HepG2 (cell line): Measurements from ENCODE around the gene MAP2K3. TPM values are rescaled to one million over a fixed set of nuclear protein-coding genes. Genes with fewer than 3 reads are reported as not detected.
A peak's percentile ranks its signal among the peaks of the same experiment; 100 is the strongest.

Experiments
- BRCA1 ChIP-seq: sonication (generic); formaldehyde crosslinking; IDR thresholded peaks from 2 replicates; pipeline ENCODE4 v1.4.0; 2020; ENCODE audit warnings: missing genetic modification reagents
- CCAR2 ChIP-seq: fragments of 200-400 bp; formaldehyde crosslinking; optimal IDR thresholded peaks from 2 replicates; pipeline ENCODE3; 2018; ENCODE audit warnings: low read depth, mild to moderate bottlenecking, low read length, moderate library complexity
- CENPX ChIP-seq: sonication (generic); formaldehyde crosslinking; IDR thresholded peaks from 2 replicates; pipeline ENCODE4 v1.9.0; 2021; ENCODE audit warnings: mild to moderate bottlenecking, missing genetic modification reagents, moderate library complexity
- DNMT3B ChIP-seq: conservative IDR thresholded peaks from 2 replicates; pipeline ENCODE4 v1.6.1; 2016; ENCODE audit warnings: missing biosample characterization, control low read depth
- ERF ChIP-seq: IDR thresholded peaks from 2 replicates; pipeline ENCODE4 v1.6.1; 2018; ENCODE audit warnings: missing biosample characterization, missing genetic modification reagents
- KDM2A ChIP-seq: sonication (generic); formaldehyde crosslinking; IDR thresholded peaks from 2 replicates; pipeline ENCODE4 v1.4.0; 2020; ENCODE audit warnings: low read depth, missing genetic modification reagents, borderline replicate concordance
- KLF16 ChIP-seq, 2 experiments: sonication (generic) in 1 of 2; formaldehyde crosslinking in 1 of 2; IDR thresholded peaks; 2 replicates each; pipeline versions ENCODE4 v1.6.1 to v1.8.0; 2016 to 2023; ENCODE audit warnings: missing genetic modification reagents in 2 of 2, missing compliant biosample characterization in 1 of 2
- MYC ChIP-seq: sonication (generic); formaldehyde crosslinking; IDR thresholded peaks from 2 replicates; pipeline ENCODE4 v1.9.0; 2021; ENCODE audit warnings: missing genetic modification reagents, borderline replicate concordance
- RNF2 ChIP-seq: fragments of 450-650 bp; conservative IDR thresholded peaks from 2 replicates; pipeline ENCODE4 v1.6.1; 2016; ENCODE audit warnings: low read depth
- SKIL ChIP-seq: sonication (generic); formaldehyde crosslinking; IDR thresholded peaks from 2 replicates; pipeline ENCODE4 v1.8.0; 2022; ENCODE audit warnings: missing genetic modification reagents, mild to moderate bottlenecking, moderate library complexity, borderline replicate concordance
- TAF15 ChIP-seq: fragments of 200-400 bp; formaldehyde crosslinking; IDR thresholded peaks from one replicate; pipeline ENCODE4 v1.6.1; 2018; ENCODE audit warnings: mild to moderate bottlenecking, low read depth, low read length; ENCODE audit not compliant: poor library complexity, severe bottlenecking
- ZBTB4 ChIP-seq: sonication (generic); formaldehyde crosslinking; IDR thresholded peaks from 2 replicates; pipeline ENCODE4 v1.4.0; 2020; ENCODE audit warnings: missing genetic modification reagents, mild to moderate bottlenecking, borderline replicate concordance
- ZBTB44 ChIP-seq: sonication (generic); formaldehyde crosslinking; IDR thresholded peaks from 2 replicates; pipeline ENCODE4 v1.4.0; 2020; ENCODE audit warnings: missing genetic modification reagents
- ZNF10 ChIP-seq: sonication (generic); formaldehyde crosslinking; IDR thresholded peaks from 2 replicates; pipeline ENCODE4 v1.4.0; 2020; ENCODE audit warnings: mild to moderate bottlenecking, low read depth, missing genetic modification reagents, borderline replicate concordance
- ZNF546 ChIP-seq: sonication (generic); formaldehyde crosslinking; conservative IDR thresholded peaks from 2 replicates; pipeline ENCODE4 v1.8.1; 2023; ENCODE audit warnings: mild to moderate bottlenecking, missing genetic modification reagents
- ZNF577 ChIP-seq: sonication (generic); formaldehyde crosslinking; IDR thresholded peaks from 2 replicates; pipeline ENCODE4 v1.4.0; 2020; ENCODE audit warnings: mild to moderate bottlenecking, low read depth, missing genetic modification reagents, borderline replicate concordance
- ZNF687 ChIP-seq: sonication (generic); formaldehyde crosslinking; IDR thresholded peaks from 2 replicates; pipeline ENCODE4 v1.5.1; 2020; ENCODE audit warnings: mild to moderate bottlenecking, missing genetic modification reagents, moderate library complexity
- polyA plus RNA-seq, 8 experiments: library from polyadenylated mRNA; depleted of rRNA in 3 of 8; stranded (reverse) in 7 of 8; unstranded in 1 of 8; fragments of >200 nt; fragmentation: Illumina TruSeq in 4 of 8; extraction: Trizol in 4 of 8; gene quantifications; 2 replicates each; pipeline versions ENCODE4 v1.2.1 to v1.2.3, GENCODE V29; 2011 to 2016; ENCODE audit warnings: low read depth in 4 of 8, missing spikeins in 1 of 8, mixed read lengths in 1 of 8; ENCODE audit not compliant: insufficient read depth in 1 of 8
- total RNA-seq, 5 experiments: library from RNA; depleted of rRNA; stranded (reverse); fragments of >200 nt; fragmentation: Illumina TruSeq; extraction: Trizol; gene quantifications; 2 replicates each; pipeline ENCODE4 v1.2.3, GENCODE V29; 2016; ENCODE audit warnings: low read depth in 1 of 5

The MAP2K3 gene
- total and polyA plus RNA-seq, 2 of the 13 experiments (the other 11 are each of a cell fraction or from before 2014, with no cell fraction given), result 20.5 to 27.4 TPM

GRCh38 chr17:21287703-21288449 is 3.4 kb downstream of the MAP2K3 start (continued):
- no peak for TF ChIP-seq ZBTB4 (CRISPR knock-in tag)
- TF ChIP-seq ZNF546 (CRISPR knock-in tag), result no peak
- no peak for TF ChIP-seq ZNF577 (CRISPR knock-in tag)
- TF ChIP-seq CCAR2, result no peak
- no peak for TF ChIP-seq CENPX
- no peak for TF ChIP-seq ZNF10
- no peak for TF ChIP-seq RNF2
- TF ChIP-seq KLF16 (CRISPR knock-in tag; IDR thresholded peaks at IDR 0.05), result no peak; a peak in 2 of 4 replicates
- TF ChIP-seq TAF15, result no peak
- 0 out of 2 replicates have a peak, but pooled peaks have one; percentile 34 for TF ChIP-seq SKIL (CRISPR knock-in tag)
- TF ChIP-seq KDM2A (CRISPR knock-in tag), result peak; percentile 51; the same call in 1 of the 2 replicates
- no peak for TF ChIP-seq ZBTB44 (CRISPR knock-in tag)
- no peak for TF ChIP-seq BRCA1 (CRISPR knock-in tag)
- peak; percentile 95 for TF ChIP-seq ZNF687
- TF ChIP-seq MYC (CRISPR knock-in tag), result no peak; the same call in none of the 2 replicates
- no peak; the same call in none of the 2 replicates for TF ChIP-seq ERF
- TF ChIP-seq DNMT3B (CRISPR knock-in tag), result no peak
